Measurements from ENCODE around the gene ITIH3. TPM values are rescaled to one million over a fixed set of nuclear protein-coding genes. Genes with fewer than 3 reads are reported as not detected.

ITIH3 gene
- total and polyA plus RNA-seq, 2 of the 8 experiments (the other 6 are each of a cell fraction or from before 2014, with no cell fraction given): not detected

DNA sequence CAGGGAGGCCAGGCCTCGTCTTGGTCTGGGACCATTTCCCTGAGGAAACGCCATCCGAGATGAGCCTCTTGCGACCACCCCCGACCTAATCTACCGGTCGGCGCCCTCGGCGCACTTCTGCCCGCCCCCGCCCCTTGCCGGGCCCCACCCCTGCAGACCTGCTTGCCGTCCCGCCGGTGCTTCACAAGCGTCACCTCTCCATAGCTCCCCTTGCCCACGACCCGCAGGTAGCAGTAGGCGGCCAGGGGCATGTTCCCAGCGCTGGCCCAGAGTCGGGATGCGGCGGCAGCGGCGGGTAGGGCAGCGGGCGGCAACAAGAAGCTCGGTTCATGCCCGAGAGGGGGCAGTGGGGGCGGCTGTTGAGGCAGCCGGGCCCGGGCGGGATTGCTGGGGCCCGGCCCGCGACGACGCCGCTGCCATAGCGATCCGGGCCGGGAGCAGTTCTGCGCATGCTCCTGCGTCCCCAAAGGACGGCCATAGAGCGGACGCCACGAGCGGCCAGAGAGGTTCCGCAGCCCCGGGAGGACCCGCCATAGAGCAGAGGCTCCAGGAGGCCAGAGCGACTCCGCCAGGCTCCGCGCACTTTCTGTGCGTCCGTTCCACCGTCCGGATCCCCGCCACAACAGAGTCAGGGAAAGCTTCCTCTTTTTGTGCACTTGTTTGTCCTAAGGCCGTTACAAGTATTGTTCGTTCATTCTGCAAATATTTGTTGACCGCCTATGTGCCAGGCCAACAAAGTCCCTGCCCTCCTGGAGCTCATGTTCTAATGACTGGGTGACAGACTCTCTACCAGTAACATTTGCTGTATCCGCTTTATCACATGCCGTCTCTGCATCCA lies 23.9 kb upstream of the ITIH3 start, which contains the start of gene NEK4 (continued):
- TF ChIP-seq ZNF274 (IDR thresholded peaks at IDR 0.05; ENCODE audit: borderline replicate concordance, extremely low read depth, low read length) (no peak), ASH2L (IDR thresholded peaks at IDR 0.05; ENCODE audit: low read length) (peak; percentile 45), NANOG (IDR thresholded peaks at IDR 0.05; ENCODE audit: insufficient read depth, low read depth, low read length, poor library complexity, severe bottlenecking) (no peak), SIN3A (conservative IDR thresholded peaks at IDR 0.05 in 1 of 2, IDR thresholded peaks at IDR 0.05 in 1 of 2; ENCODE audit: low read depth in 1 of 2, low read length in 2 of 2) (peak; percentile 17 to 54; a peak in 2 of 4 replicates), CBX5 (IDR thresholded peaks at IDR 0.05; ENCODE audit: low read depth, low read length) (no peak), FOSL1 (IDR thresholded peaks at IDR 0.05; ENCODE audit: insufficient read depth, low read depth, low read length) (no peak), BCL11A (IDR thresholded peaks at IDR 0.05; ENCODE audit: low read depth in 2 of 2, low read length in 2 of 2) (no peak), HDAC6 (IDR thresholded peaks at IDR 0.05; ENCODE audit: low read depth, low read length) (no peak), CREB1 (IDR thresholded peaks at IDR 0.05) (peak; percentile 78), RBBP5 (IDR thresholded peaks at IDR 0.05; ENCODE audit: borderline replicate concordance, low read depth, low read length) (no peak), TAF1 (IDR thresholded peaks at IDR 0.05; ENCODE audit: low read depth, low read length) (peak; percentile 96), YY1 (IDR thresholded peaks at IDR 0.05; ENCODE audit: low read depth, low read length) (peak; percentile 75), EZH2 (IDR thresholded peaks at IDR 0.05; ENCODE audit: low read depth, low read length, severe bottlenecking) (no peak), POLR2AphosphoS5 (IDR thresholded peaks at IDR 0.05; ENCODE audit: low read depth, low read length) (peak; percentile 85), GABPA (IDR thresholded peaks at IDR 0.05; ENCODE audit: borderline replicate concordance, insufficient read depth, low read length) (no peak)
- TF ChIP-seq, protein P1, sequence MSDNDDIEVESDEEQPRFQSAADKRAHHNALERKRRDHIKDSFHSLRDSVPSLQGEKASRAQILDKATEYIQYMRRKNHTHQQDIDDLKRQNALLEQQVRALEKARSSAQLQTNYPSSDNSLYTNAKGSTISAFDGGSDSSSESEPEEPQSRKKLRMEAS (IDR thresholded peaks at IDR 0.05): 0 out of 2 replicates have a peak, but pooled peaks have one; percentile 20
- TF ChIP-seq, protein P2, sequence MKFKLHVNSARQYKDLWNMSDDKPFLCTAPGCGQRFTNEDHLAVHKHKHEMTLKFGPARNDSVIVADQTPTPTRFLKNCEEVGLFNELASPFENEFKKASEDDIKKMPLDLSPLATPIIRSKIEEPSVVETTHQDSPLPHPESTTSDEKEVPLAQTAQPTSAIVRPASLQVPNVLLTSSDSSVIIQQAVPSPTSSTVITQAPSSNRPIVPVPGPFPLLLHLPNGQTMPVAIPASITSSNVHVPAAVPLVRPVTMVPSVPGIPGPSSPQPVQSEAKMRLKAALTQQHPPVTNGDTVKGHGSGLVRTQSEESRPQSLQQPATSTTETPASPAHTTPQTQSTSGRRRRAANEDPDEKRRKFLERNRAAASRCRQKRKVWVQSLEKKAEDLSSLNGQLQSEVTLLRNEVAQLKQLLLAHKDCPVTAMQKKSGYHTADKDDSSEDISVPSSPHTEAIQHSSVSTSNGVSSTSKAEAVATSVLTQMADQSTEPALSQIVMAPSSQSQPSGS (IDR thresholded peaks at IDR 0.05; ENCODE audit: low read length): no peak
- TF ChIP-seq, protein P3, sequence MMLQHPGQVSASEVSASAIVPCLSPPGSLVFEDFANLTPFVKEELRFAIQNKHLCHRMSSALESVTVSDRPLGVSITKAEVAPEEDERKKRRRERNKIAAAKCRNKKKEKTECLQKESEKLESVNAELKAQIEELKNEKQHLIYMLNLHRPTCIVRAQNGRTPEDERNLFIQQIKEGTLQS (IDR thresholded peaks at IDR 0.05; ENCODE audit: insufficient read depth, low read depth, low read length): no peak
